Ishikawa (cell line): ENCODE data around the gene MECP2.

ENCODE experiments used
- EP300 ChIP-seq: IDR thresholded peaks from 2 replicates; pipeline ENCODE4 v1.6.1; 2012; ENCODE audit warnings: borderline replicate concordance
- REST ChIP-seq: IDR thresholded peaks from 2 replicates; pipeline ENCODE4 v1.6.1; 2012; ENCODE audit warnings: low read depth, mild to moderate bottlenecking
- YY1 ChIP-seq: IDR thresholded peaks from 2 replicates; pipeline ENCODE4 v1.6.1; 2012; ENCODE audit warnings: low read depth

- TF ChIP-seq YY1 (no peak), EP300 (no peak), REST (no peak)
Observed at GRCh38 chrX:153972368-153973126, 125.0 kb downstream of the MECP2 start, which contains the start of gene TMEM187.
